HepG2 (cell line): ENCODE measurements around the gene KISS1. TPM values are rescaled to one million over a fixed set of nuclear protein-coding genes. Genes with fewer than 3 reads are reported as not detected.

Experiments
- ATAC-seq: fragments of 200-7000 bp; cut with Tn5 transposase; 3 replicates; pipeline ENCODE4 v1.9.1; 2020; ENCODE audit warnings: mild to moderate bottlenecking, moderate library complexity
- BruUV-seq: library from RNA; stranded (reverse); fragments of 400-500 nt; replicated peaks from 2 replicates; lab custom pipeline; 2021; lab: Mats Ljungman, UMichigan
- CTCF ChIA-PET: fragments of 300-600 bp; formaldehyde crosslinking; extraction: SDS; loops from one replicate; lab custom pipeline; 2021; ENCODE audit warnings: low total read pairs, inconsistent platforms, low intra/inter-chr PET ratio; lab: Yijun Ruan, JAX
- POLR2A ChIA-PET: fragments of 350-600 bp; sonication (Branson Sonifier 250); formaldehyde crosslinking; loops from one replicate; lab custom pipeline; 2020; ENCODE audit warnings: antibody characterized with exemption, inconsistent platforms; lab: Yijun Ruan, JAX
- DNase-seq: peaks from one replicate; pipeline ENCODE4 v3.0.0-alpha.2; 2015; ENCODE audit warnings: low spot score
- FAIRE-seq: peaks from 3 replicates; lab custom pipeline; 2011; peaks lifted over from hg19 to GRCh38; lab: Jason Lieb, UNC
- H2AFZ ChIP-seq: one replicate; pipeline ENCODE4 v1.6.1; 2011; ENCODE audit warnings: low read length, inconsistent platforms
- H3K27ac ChIP-seq: fragments of 300-600 bp; 3 replicates; pipeline ENCODE4 v1.8.0; 2011; ENCODE audit warnings: mixed run types, mild to moderate bottlenecking, mixed read lengths, low read length, inconsistent platforms; ENCODE audit not compliant: insufficient read depth; ENCODE audit errors: extremely low read length
- H3K27me3 ChIP-seq, 2 experiments: fragments of 200-600 bp in 1 of 2; 2 replicates in 1 of 2; 3 replicates in 1 of 2; pipeline versions ENCODE4 v1.6.0 to v1.8.0; 2011; ENCODE audit warnings: low read length in 2 of 2, mild to moderate bottlenecking in 2 of 2, moderate library complexity in 2 of 2, inconsistent platforms in 1 of 2; ENCODE audit not compliant: insufficient read depth in 2 of 2, control insufficient read depth in 1 of 2
- H3K36me3 ChIP-seq, 2 experiments: fragments of 200-600 bp in 1 of 2; replicated peaks in 1 of 2; 2 replicates in 1 of 2; 3 replicates in 1 of 2; pipeline versions ENCODE4 v1.5.1 to v1.8.0; 2011; ENCODE audit warnings: low read length in 2 of 2, inconsistent platforms in 1 of 2; ENCODE audit not compliant: insufficient read depth in 2 of 2, control insufficient read depth in 1 of 2
- H3K4me1 ChIP-seq: 2 replicates; pipeline ENCODE4 v1.5.1; 2012; ENCODE audit warnings: low read length, inconsistent platforms; ENCODE audit not compliant: insufficient read depth
- H3K4me2 ChIP-seq: 2 replicates; pipeline ENCODE4 v1.6.0; 2011; ENCODE audit warnings: low read depth, low read length, inconsistent platforms
- H3K4me3 ChIP-seq, 3 experiments: fragments of 200-600 bp in 1 of 3; sonication (generic), shearing (Covaris generic) in 1 of 3; replicated peaks in 1 of 3; 2 replicates each; pipeline ENCODE4 v1.5.1; 2011 to 2016; ENCODE audit warnings: low read length in 3 of 3, inconsistent platforms in 2 of 3, low read depth in 2 of 3, mild to moderate bottlenecking in 2 of 3, control low read depth in 1 of 3, mixed read lengths in 1 of 3; ENCODE audit not compliant: insufficient read depth in 1 of 3
- H3K79me2 ChIP-seq: one replicate; pipeline ENCODE4 v1.6.1; 2011; ENCODE audit warnings: low read length, inconsistent platforms; ENCODE audit not compliant: insufficient read depth
- H3K9ac ChIP-seq: 2 replicates; pipeline ENCODE4 v1.6.0; 2011; ENCODE audit warnings: mild to moderate bottlenecking, low read depth, low read length, inconsistent platforms; ENCODE audit not compliant: insufficient read depth
- H3K9me3 ChIP-seq: 2 replicates; pipeline ENCODE4 v1.5.1; 2012; ENCODE audit warnings: mild to moderate bottlenecking, low read length
- H4K20me1 ChIP-seq: 2 replicates; pipeline ENCODE4 v1.6.0; 2011; ENCODE audit warnings: inconsistent platforms, mild to moderate bottlenecking, low read length, moderate library complexity; ENCODE audit not compliant: insufficient read depth
- ATF7-NPFF ChIP-seq: sonication (generic); formaldehyde crosslinking; IDR thresholded peaks from 2 replicates; pipeline ENCODE4 v1.8.1; 2023; ENCODE audit warnings: mild to moderate bottlenecking, low read depth, missing genetic modification reagents, moderate library complexity
- ATM ChIP-seq: fragments of 450-650 bp; IDR thresholded peaks from 2 replicates; pipeline ENCODE4 v1.7.1; 2017; ENCODE audit warnings: mild to moderate bottlenecking, borderline replicate concordance
- CEBPB ChIP-seq: IDR thresholded peaks from 2 replicates; pipeline ENCODE4 v1.6.1; 2011; ENCODE audit warnings: low read depth, low read length, improper control_type of control experiment, borderline replicate concordance
- CENPX ChIP-seq: sonication (generic); formaldehyde crosslinking; IDR thresholded peaks from 2 replicates; pipeline ENCODE4 v1.9.0; 2021; ENCODE audit warnings: mild to moderate bottlenecking, missing genetic modification reagents, moderate library complexity
- GATA4 ChIP-seq: sonication (generic); IDR thresholded peaks from 2 replicates; pipeline ENCODE4 v1.6.1; 2016; ENCODE audit warnings: antibody characterized with exemption, low read depth, borderline replicate concordance
- HNRNPL ChIP-seq: fragments of 200-400 bp; formaldehyde crosslinking; IDR thresholded peaks from 2 replicates; pipeline ENCODE4 v1.6.1; 2017; ENCODE audit warnings: mild to moderate bottlenecking, low read depth, low read length
- IKZF4 ChIP-seq: sonication (generic); formaldehyde crosslinking; IDR thresholded peaks from 2 replicates; pipeline ENCODE4 v1.5.1; 2020; ENCODE audit warnings: borderline replicate concordance, mild to moderate bottlenecking, low read depth, missing genetic modification reagents; ENCODE audit errors: not compliant biosample characterization
- KLF13 ChIP-seq: sonication (generic); formaldehyde crosslinking; IDR thresholded peaks from 2 replicates; pipeline ENCODE4 v1.4.0; 2020; ENCODE audit warnings: mild to moderate bottlenecking, missing genetic modification reagents
- NBN ChIP-seq: fragments of 450-650 bp; conservative IDR thresholded peaks from 2 replicates; pipeline ENCODE4 v1.6.1; 2017
- REL ChIP-seq: sonication (generic); formaldehyde crosslinking; conservative IDR thresholded peaks from 2 replicates; pipeline ENCODE4 v1.8.0; 2022; ENCODE audit warnings: mild to moderate bottlenecking, missing genetic modification reagents, moderate library complexity
- SETDB1 ChIP-seq: sonication (generic); formaldehyde crosslinking; IDR thresholded peaks from 2 replicates; pipeline ENCODE4 v1.5.1; 2020; ENCODE audit warnings: missing genetic modification reagents, mild to moderate bottlenecking, borderline replicate concordance
- SMYD3 ChIP-seq: sonication (generic); formaldehyde crosslinking; IDR thresholded peaks from 2 replicates; pipeline ENCODE4 v1.8.1; 2023; ENCODE audit warnings: mild to moderate bottlenecking, missing genetic modification reagents
- SNAI1 ChIP-seq: sonication (generic); formaldehyde crosslinking; IDR thresholded peaks from 2 replicates; pipeline ENCODE4 v1.5.0; 2020; ENCODE audit warnings: mild to moderate bottlenecking, missing genetic modification reagents, borderline replicate concordance
- ZEB1 ChIP-seq: IDR thresholded peaks from 2 replicates; pipeline ENCODE4 v1.6.1; 2012; ENCODE audit warnings: mild to moderate bottlenecking, low read depth, inconsistent platforms; ENCODE audit not compliant: insufficient replicate concordance
- ZFX ChIP-seq: sonication (generic); formaldehyde crosslinking; IDR thresholded peaks from 2 replicates; pipeline ENCODE4 v1.4.0; 2020; ENCODE audit warnings: mild to moderate bottlenecking, low read depth, missing genetic modification reagents, moderate library complexity
- ZNF446 ChIP-seq: sonication (generic); formaldehyde crosslinking; IDR thresholded peaks from 2 replicates; pipeline ENCODE4 v1.5.0; 2020; ENCODE audit warnings: mild to moderate bottlenecking, missing genetic modification reagents
- ZNF619 ChIP-seq: sonication (generic); formaldehyde crosslinking; IDR thresholded peaks from 2 replicates; pipeline ENCODE4 v1.4.0; 2020; ENCODE audit warnings: mild to moderate bottlenecking, missing genetic modification reagents
- WGBS: methylation state at CpG from one replicate; pipeline ENCODE4 v1.1.6; 2017; ENCODE audit warnings: low lambda C conversion rate; 5-methylcytosine and 5-hydroxymethylcytosine counted together
- in situ Hi-C: cut with HindIII; loops from 2 replicates; pipeline ENCODE4 v1.10.0; 2017; ENCODE audit warnings: low pct_unique_long_range_greater_than_20kb; ENCODE audit not compliant: extremely low pct_ligation_motif_present
- intact Hi-C: fragments of 100-400 bp; cut with micrococcal nuclease; formaldehyde crosslinking; loops from one replicate; pipeline ENCODE4 v1.10.0; 2022; ENCODE audit not compliant: unreplicated experiment
- polyA plus RNA-seq, 8 experiments: library from polyadenylated mRNA; depleted of rRNA in 3 of 8; stranded (reverse) in 7 of 8; unstranded in 1 of 8; fragments of >200 nt; fragmentation: Illumina TruSeq in 4 of 8; extraction: Trizol in 4 of 8; gene quantifications; 2 replicates each; pipeline versions ENCODE4 v1.2.1 to v1.2.3, GENCODE V29; 2011 to 2016; ENCODE audit warnings: low read depth in 4 of 8, missing spikeins in 1 of 8, mixed read lengths in 1 of 8; ENCODE audit not compliant: insufficient read depth in 1 of 8
- total RNA-seq, 5 experiments: library from RNA; depleted of rRNA; stranded (reverse); fragments of >200 nt; fragmentation: Illumina TruSeq; extraction: Trizol; gene quantifications; 2 replicates each; pipeline ENCODE4 v1.2.3, GENCODE V29; 2016; ENCODE audit warnings: low read depth in 1 of 5
- TF ChIP-seq, protein P1 (sequence below): IDR thresholded peaks from 2 replicates; pipeline ENCODE4 v1.6.1; 2016; ENCODE audit warnings: mild to moderate bottlenecking, missing biosample characterization, missing genetic modification reagents

KISS1 gene
- total and polyA plus RNA-seq, 2 of the 13 experiments (the other 11 are each of a cell fraction or from before 2014, with no cell fraction given) = 0.24 to 0.80 TPM

GRCh38 chr1:204219971-204220616, 23.8 kb upstream of the KISS1 start:
- Histone ChIP-seq H3K4me2 (no peak overlapping the region), H4K20me1 (no peaks in the 10 kb centered on the region), H3K4me3 (no peak overlapping the region), H3K27ac (no peak overlapping the region), H3K79me2 (no peaks in the 10 kb centered on the region), H3K9me3 (no peaks in the 10 kb centered on the region), H2AFZ (no peak overlapping the region), H3K9ac (no peak overlapping the region), H3K4me1 (no peaks in the 10 kb centered on the region), H3K36me3 (peaks cover 3 to 16% of the 10 kb centered on the region in 2 experiments; a peak in 3 of 5 replicates), H3K27me3 (no peaks in the 10 kb centered on the region)
- intact Hi-C loops (loop anchor here (1.0 kb wide), 1 partner anchor 143 kb away; no protein-coding TSS in a partner anchor), in situ Hi-C loops (no loop called here)
- no TSS peak for BruUV-seq
- POLR2A ChIA-PET = no interaction called here
- ATAC-seq = no peak
- DNase-seq = no peak
- FAIRE-seq = no peak
- CTCF ChIA-PET = no interaction called here
- WGBS = 98% methylated on average over 10 of the region's 10 CpGs
- TF ChIP-seq ZNF619 (CRISPR knock-in tag) (no peak), CEBPB (peak; percentile 35; the same call in 1 of the 2 replicates)

DNA sequence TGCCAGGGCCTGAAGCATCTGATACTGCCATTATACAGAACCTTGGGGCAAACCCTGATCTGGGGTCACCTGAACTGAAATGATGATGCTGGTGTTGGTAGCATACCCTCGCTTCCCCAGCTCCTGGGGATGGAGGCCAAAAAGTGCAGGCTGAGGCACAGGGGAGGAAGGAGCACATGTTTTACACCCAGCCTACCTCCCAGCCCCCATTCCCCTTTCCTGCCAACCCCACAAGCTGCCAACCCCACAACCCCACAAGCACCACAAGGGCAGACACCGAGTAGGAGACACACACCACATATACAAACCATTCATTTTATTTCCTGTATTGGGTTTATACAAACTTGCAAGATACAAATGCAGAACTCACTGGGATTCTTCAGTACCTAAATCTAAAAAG, 22.3 kb upstream of the KISS1 start:
- Histone ChIP-seq H3K9me3 (no peaks in the 10 kb centered on the region), H2AFZ (no peak overlapping the region), H3K27me3 (no peaks in the 10 kb centered on the region; a peak in 1 of 5 replicates), H3K36me3 (peaks cover 3 to 16% of the 10 kb centered on the region in 2 experiments; a peak in 3 of 5 replicates), H3K4me2 (no peak overlapping the region), H3K4me3 (no peak overlapping the region), H3K27ac (no peak overlapping the region), H3K4me1 (peaks cover 8% of the 10 kb centered on the region), H3K9ac (no peak overlapping the region), H3K79me2 (no peaks in the 10 kb centered on the region), H4K20me1 (no peaks in the 10 kb centered on the region)
- POLR2A ChIA-PET = no interaction called here
- intact Hi-C loops = no loop called here
- FAIRE-seq (no peak), DNase-seq (no peak), ATAC-seq (no peak)
- in situ Hi-C loops = no loop called here
- WGBS = 50% methylated on average over 1 of the region's 2 CpGs
- no TSS peak for BruUV-seq
- CTCF ChIA-PET = no interaction called here
- TF ChIP-seq HNRNPL = no peak
- TF ChIP-seq ZFX (CRISPR knock-in tag) = no peak
- no peak for TF ChIP-seq CENPX (CRISPR knock-in tag)
- no peak for TF ChIP-seq ZNF446 (CRISPR knock-in tag)
- TF ChIP-seq, protein P1, sequence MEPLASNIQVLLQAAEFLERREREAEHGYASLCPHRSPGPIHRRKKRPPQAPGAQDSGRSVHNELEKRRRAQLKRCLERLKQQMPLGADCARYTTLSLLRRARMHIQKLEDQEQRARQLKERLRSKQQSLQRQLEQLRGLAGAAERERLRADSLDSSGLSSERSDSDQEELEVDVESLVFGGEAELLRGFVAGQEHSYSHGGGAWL (CRISPR knock-in tag) = no peak
- TF ChIP-seq SNAI1 (CRISPR knock-in tag) = no peak
- no peak for TF ChIP-seq KLF13
- TF ChIP-seq IKZF4 (CRISPR knock-in tag) = no peak
- TF ChIP-seq GATA4 = no peak
- TF ChIP-seq SETDB1 (CRISPR knock-in tag) = no peak
- TF ChIP-seq ZEB1 = no peak
- no peak for TF ChIP-seq NBN
- TF ChIP-seq REL (CRISPR knock-in tag) = no peak
- no peak for TF ChIP-seq ATM
- no peak for TF ChIP-seq ATF7-NPFF (CRISPR knock-in tag)
- no peak for TF ChIP-seq SMYD3 (CRISPR knock-in tag)
